Chondrocyte (in vitro differentiated cells): Measurements from ENCODE around the gene EXPH5. TPM values are rescaled to one million over a fixed set of nuclear protein-coding genes. Genes with fewer than 3 reads are reported as not detected.
"Not testable (repeated sequence)": the region's sequence is repeated elsewhere in the genome, so short reads cannot be mapped to it uniquely, and the experiment has no call there.

ENCODE experiments used
- DNase-seq: peaks from one replicate; pipeline ENCODE4 v3.0.0; 2021; ENCODE audit warnings: mixed read lengths, low spot score
- H3K27ac Mint-ChIP-seq: one replicate; pipeline ENCODE4 v1.8.0; 2021; ENCODE audit warnings: mild to moderate bottlenecking, moderate library complexity, mixed read lengths; ENCODE audit not compliant: unreplicated experiment
- H3K27me3 Mint-ChIP-seq: 2 replicates; pipeline ENCODE4 v1.8.0; 2021; ENCODE audit warnings: low read depth, mixed read lengths
- H3K36me3 Mint-ChIP-seq: 2 replicates; pipeline ENCODE4 v1.8.0; 2021; ENCODE audit warnings: low read depth, mixed read lengths
- H3K4me1 Mint-ChIP-seq: 2 replicates; pipeline ENCODE4 v1.8.0; 2021; ENCODE audit warnings: low read depth, mild to moderate bottlenecking, mixed read lengths
- H3K4me3 Mint-ChIP-seq: one replicate; pipeline ENCODE4 v1.8.0; 2021; ENCODE audit warnings: mild to moderate bottlenecking, moderate library complexity, mixed read lengths; ENCODE audit not compliant: unreplicated experiment
- H3K9me3 Mint-ChIP-seq: 2 replicates; pipeline ENCODE4 v1.8.0; 2021; ENCODE audit warnings: low read depth, mixed read lengths
- long read RNA-seq: library from polyadenylated mRNA; stranded (forward); transcript quantifications from one replicate; pipeline ENCODE4 v2.0.0, GENCODE V29; 2021
- total RNA-seq: library from RNA; stranded (reverse); gene quantifications from 3 replicates; pipeline ENCODE4 v1.2.1, GENCODE V29; 2021
- TF ChIP-seq, protein P1 (sequence below): fragments of 200-600 bp; sonication (generic); IDR thresholded peaks from 2 replicates; pipeline ENCODE4 v1.5.0; 2021; ENCODE audit warnings: antibody characterized with exemption, mild to moderate bottlenecking, moderate library complexity

Gene EXPH5, protein sequence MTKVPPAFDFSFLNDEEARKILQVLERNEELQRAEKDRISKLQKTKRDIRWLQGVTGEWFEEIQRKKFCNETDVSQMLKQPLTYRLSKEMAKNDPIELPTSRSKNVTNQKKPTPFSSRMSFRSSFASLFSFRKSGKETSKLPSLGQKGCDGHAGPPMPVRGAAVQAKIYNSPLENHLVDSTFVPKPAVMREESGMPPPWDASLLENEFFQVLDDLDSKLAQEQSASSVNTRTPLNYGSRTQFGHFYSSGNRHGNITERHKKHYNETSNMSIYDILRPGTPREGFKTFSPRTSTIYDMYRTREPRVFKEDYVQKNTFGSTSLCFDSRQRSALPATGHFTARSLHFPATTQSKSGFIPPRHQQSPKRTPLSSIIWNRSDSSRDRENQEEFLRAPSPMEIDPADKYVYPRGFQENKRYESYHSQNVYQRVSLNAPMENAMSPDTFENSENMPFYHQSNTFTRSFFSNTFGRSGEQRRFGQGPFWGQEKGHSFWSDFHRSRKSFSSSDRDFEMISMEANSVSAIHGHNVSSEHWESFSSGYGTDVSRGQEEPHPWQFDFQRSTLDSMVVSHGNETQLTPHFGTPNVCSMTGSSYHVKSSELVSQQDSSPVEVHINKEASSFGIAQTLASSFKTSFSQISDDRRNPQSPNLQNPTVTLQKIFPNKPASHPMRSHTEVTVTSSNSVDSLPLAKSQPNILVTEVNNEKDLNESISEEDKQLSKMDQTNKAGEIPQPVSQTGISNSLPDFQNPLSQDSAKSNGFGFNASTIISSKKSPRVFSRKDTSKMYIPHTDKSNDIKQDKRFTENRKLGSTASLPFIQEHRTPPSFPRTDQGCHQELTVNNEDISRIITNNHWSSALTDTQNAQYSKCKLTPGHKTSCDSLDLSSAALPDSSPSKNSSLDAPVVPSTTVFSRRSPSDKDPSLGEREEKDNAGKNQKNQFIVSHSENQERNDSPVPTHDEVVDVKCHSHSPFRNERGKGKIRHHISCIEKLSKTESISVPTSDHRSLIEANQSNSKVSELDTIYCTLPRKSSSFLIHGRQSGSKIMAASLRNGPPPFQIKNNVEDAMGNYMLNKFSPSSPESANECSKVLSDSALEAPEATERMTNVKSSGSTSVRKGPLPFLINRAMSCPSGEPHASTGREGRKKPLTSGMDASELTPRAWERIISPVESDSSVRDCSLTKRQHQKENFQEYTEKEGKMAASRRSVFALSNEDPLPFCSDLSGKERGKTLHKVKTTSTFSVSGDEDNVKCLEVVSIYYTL (N-terminal part only)
- 0.75 to 1.5 TPM (median 1.1 TPM) in 3 replicates for total RNA-seq
- long read RNA-seq, result 0 reads

DNA sequence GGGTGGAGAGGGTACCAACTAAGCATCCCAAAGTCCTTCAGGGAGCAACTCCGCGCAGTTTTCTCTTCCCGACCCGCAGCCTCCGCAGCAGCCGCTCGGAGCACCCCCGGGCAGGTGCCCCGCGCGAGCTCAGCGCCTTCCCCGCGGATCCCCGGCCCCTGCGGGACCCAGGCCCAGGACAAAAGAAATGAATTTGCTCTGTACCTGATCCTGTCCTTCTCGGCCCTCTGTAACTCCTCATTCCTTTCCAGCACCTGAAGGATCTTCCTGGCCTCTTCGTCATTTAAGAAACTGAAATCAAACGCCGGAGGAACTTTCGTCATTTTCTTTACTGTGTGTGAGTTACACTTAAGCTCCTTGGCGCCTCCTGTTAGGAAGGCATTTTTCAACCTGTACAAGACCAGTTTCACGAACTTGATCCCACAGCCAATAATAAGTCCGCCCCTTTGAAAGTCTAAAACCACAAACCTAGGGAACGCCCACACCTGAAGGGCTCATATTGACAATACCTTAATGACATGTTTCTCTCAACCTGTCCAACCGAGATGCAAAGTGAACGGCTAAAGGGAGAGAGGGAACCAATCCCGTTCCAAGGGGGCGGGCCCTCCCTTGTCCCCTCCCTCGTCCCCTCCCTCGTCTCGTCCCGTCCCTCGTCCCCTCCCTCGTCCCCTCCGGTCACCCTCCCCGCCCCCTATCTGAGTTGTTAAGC lies at the start of gene EXPH5:
Gene EXPH5, minus strand, starts transcription at position 555 of the 709 bp plus-strand sequence. Its CDS starts 232 bp downstream, at position 323.
- peak within 1 kb of the TSS; percentile 86 for H3K4me3 Mint-ChIP-seq
- DNase-seq, result no peak
- H3K27me3 Mint-ChIP-seq, result no peaks in the 10 kb centered on the region
- H3K9me3 Mint-ChIP-seq, result no peaks in the 10 kb centered on the region
- no peaks in the 10 kb centered on the region for H3K36me3 Mint-ChIP-seq
- H3K4me1 Mint-ChIP-seq, result peaks cover 20% of the 10 kb centered on the region
- TF ChIP-seq, protein P1, sequence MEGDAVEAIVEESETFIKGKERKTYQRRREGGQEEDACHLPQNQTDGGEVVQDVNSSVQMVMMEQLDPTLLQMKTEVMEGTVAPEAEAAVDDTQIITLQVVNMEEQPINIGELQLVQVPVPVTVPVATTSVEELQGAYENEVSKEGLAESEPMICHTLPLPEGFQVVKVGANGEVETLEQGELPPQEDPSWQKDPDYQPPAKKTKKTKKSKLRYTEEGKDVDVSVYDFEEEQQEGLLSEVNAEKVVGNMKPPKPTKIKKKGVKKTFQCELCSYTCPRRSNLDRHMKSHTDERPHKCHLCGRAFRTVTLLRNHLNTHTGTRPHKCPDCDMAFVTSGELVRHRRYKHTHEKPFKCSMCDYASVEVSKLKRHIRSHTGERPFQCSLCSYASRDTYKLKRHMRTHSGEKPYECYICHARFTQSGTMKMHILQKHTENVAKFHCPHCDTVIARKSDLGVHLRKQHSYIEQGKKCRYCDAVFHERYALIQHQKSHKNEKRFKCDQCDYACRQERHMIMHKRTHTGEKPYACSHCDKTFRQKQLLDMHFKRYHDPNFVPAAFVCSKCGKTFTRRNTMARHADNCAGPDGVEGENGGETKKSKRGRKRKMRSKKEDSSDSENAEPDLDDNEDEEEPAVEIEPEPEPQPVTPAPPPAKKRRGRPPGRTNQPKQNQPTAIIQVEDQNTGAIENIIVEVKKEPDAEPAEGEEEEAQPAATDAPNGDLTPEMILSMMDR, result peak; percentile 46
- H3K27ac Mint-ChIP-seq, result no peak within 1 kb of the TSS

DNA sequence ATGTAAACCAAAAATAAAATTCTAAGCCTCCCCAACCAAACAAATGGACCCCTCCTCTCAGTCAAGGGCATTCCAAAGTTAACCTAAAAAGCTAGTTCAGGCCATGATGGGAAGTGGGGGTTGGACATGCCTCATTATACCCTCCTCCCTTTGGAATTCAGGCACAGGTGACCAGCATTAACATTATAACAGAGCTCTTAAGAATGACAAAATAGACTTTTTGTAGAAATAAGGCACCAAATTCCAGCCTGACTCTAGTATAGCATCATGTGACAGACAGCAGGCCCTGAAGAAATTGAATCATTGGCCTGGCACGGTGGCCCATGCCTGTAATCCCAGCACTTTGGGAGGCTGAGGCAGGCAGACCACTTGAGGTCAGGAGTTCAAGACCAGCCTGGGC lies 48.2 kb upstream of the EXPH5 start:
- not testable (repeated sequence) for DNase-seq, H3K9me3 Mint-ChIP-seq, H3K36me3 Mint-ChIP-seq, H3K4me1 Mint-ChIP-seq, H3K4me3 Mint-ChIP-seq, H3K27ac Mint-ChIP-seq
- H3K27me3 Mint-ChIP-seq, result peaks cover 12% of the 10 kb centered on the region

DNA sequence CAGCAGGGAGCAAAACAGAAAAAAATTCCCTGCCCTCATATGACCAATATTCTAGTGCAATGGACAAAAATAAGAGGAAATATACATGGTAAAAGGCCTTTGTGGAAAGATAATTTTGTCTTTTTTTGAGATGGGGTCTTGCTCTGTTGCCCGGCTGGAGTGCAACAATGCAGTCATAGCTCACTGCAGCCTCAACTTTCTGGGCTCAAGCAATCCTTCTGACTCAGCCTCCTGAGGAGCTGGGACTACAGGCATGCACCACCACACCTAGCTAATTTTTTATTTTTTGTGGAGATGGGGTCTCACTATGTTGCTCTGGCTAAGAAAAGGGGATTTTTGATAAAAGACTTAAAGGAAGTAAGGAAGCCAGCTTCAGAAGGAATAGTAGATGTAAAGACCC lies 45.6 kb upstream of the EXPH5 start:
- TF ChIP-seq, protein P1, result no peak
- H3K9me3 Mint-ChIP-seq, result no peaks in the 10 kb centered on the region
- H3K27me3 Mint-ChIP-seq, result peaks cover 14% of the 10 kb centered on the region
- no peak overlapping the region for H3K27ac Mint-ChIP-seq
- H3K4me3 Mint-ChIP-seq, result no peak overlapping the region
- H3K4me1 Mint-ChIP-seq, result no peaks in the 10 kb centered on the region
- no peak for DNase-seq
- no peaks in the 10 kb centered on the region for H3K36me3 Mint-ChIP-seq

DNA sequence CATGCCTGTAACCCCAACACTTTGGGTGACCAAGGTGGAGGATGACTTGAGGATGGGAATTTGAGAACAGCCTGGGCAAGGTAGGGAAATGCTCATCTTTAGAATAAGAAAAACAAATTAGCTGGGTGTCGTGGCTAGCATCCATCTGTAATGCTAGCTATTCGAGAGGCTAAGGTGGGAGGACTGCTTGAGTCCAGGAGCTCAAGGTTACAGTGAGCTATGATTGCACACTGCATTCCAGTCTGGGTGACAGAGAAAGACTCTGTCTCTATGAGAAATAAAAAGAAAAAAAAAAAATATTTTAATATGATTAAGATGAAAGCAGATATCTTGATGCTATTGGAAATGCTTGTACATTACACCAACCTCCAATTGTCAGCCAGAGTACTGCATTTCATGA lies 42.7 kb upstream of the EXPH5 start:
- Mint-ChIP-seq H3K36me3 (no peaks in the 10 kb centered on the region), H3K4me1 (peaks cover 11% of the 10 kb centered on the region), H3K27ac (no peak overlapping the region), H3K9me3 (no peaks in the 10 kb centered on the region), H3K27me3 (peaks cover 14% of the 10 kb centered on the region), H3K4me3 (no peak overlapping the region)
- no peak for DNase-seq
- TF ChIP-seq, protein P1, result no peak

DNA sequence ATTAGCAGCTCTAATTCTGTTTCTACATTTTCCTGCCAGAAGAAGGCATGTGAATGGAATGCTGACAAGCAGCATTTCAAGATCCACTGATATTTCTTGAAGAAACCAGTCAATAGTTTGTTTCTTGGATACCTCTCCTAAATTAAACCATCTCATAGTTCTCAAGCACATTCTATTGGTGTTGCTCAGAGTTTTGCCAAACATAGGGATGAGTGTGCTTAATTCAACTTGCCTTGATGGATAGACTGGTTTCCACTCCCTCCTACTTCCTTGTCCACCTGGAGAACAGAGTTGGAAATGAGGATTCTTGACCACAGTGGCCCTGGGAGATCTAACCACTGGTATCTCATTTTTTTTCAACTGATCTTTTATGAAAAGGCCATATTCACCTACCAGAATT lies 41.5 kb upstream of the EXPH5 start:
- Mint-ChIP-seq H3K9me3 (no peaks in the 10 kb centered on the region), H3K4me1 (peaks cover 11% of the 10 kb centered on the region), H3K4me3 (no peak overlapping the region), H3K36me3 (no peaks in the 10 kb centered on the region), H3K27me3 (peaks cover 14% of the 10 kb centered on the region), H3K27ac (no peak overlapping the region)
- DNase-seq, result no peak
- TF ChIP-seq, protein P1, result no peak
